H1 (cell line): ENCODE data around the gene KIAA1586. TPM values are rescaled to one million over a fixed set of nuclear protein-coding genes. Genes with fewer than 3 reads are reported as not detected.

ENCODE experiments used
- ASH2L ChIP-seq: fragments of 200-600, 300-600 bp; sonication (generic); IDR thresholded peaks from one replicate; pipeline ENCODE4 v1.7.1; 2017; ENCODE audit warnings: low read length
- HDAC2 ChIP-seq, 2 experiments: fragments of 300-600 bp in 1 of 2; sonication (generic) in 1 of 2; IDR thresholded peaks; 2 replicates each; pipeline ENCODE4 v1.6.1; 2011 to 2012; ENCODE audit warnings: low read depth in 2 of 2, low read length in 2 of 2, mild to moderate bottlenecking in 2 of 2, moderate library complexity in 2 of 2, borderline replicate concordance in 1 of 2, inconsistent platforms in 1 of 2
- KDM5A ChIP-seq: fragments of 200-600 bp; IDR thresholded peaks from 2 replicates; pipeline ENCODE4 v1.7.1; 2012; ENCODE audit warnings: mild to moderate bottlenecking, low read length, inconsistent platforms, mixed read lengths
- PHF8 ChIP-seq: fragments of 200-600 bp; sonication (generic); conservative IDR thresholded peaks from 2 replicates; pipeline ENCODE4 v1.7.1; 2012; ENCODE audit warnings: low read depth, mild to moderate bottlenecking, inconsistent platforms, low read length, moderate library complexity
- RBBP5 ChIP-seq: IDR thresholded peaks from 2 replicates; pipeline ENCODE4 v1.7.1; 2012; ENCODE audit warnings: low read depth, mild to moderate bottlenecking, inconsistent platforms, low read length, moderate library complexity, borderline replicate concordance
- SIN3A ChIP-seq, 2 experiments: IDR thresholded peaks in 1 of 2; conservative IDR thresholded peaks in 1 of 2; 2 replicates each; pipeline ENCODE4 v1.6.1; 2011 to 2012; ENCODE audit warnings: low read length in 2 of 2, improper control_type of control experiment in 1 of 2, low read depth in 1 of 2, mild to moderate bottlenecking in 1 of 2
- SIX5 ChIP-seq: IDR thresholded peaks from 2 replicates; pipeline ENCODE4 v1.6.1; 2011; ENCODE audit warnings: mild to moderate bottlenecking, low read depth, low read length
- SRF ChIP-seq: IDR thresholded peaks from 2 replicates; pipeline ENCODE4 v1.6.1; 2011; ENCODE audit warnings: mild to moderate bottlenecking, low read depth, low read length, moderate library complexity
- YY1 ChIP-seq: IDR thresholded peaks from 2 replicates; pipeline ENCODE4 v1.6.1; 2011; ENCODE audit warnings: low read depth, mild to moderate bottlenecking, low read length
- polyA plus RNA-seq, 7 experiments: library from polyadenylated mRNA; depleted of rRNA in 3 of 7; stranded (reverse) in 5 of 7; unstranded in 2 of 7; fragments of >200 nt in 5 of 7; fragments of 200-250 nt in 2 of 7; gene quantifications; 1 replicate in 5 of 7; 2 replicates in 1 of 7; 4 replicates in 1 of 7; pipeline versions ENCODE4 v1.2.1 to v1.2.3, GENCODE V29; 2011 to 2013; ENCODE audit warnings: missing spikeins in 2 of 7, mixed read lengths in 2 of 7
- total RNA-seq: library from RNA; stranded (reverse); fragmentation: NEBNext Ultra II Directional; extraction: Animal tissue kit (Norgen Biotek cat#: 25700); gene quantifications from 2 replicates; pipeline ENCODE4 v1.2.1, GENCODE V29; 2021
- TF ChIP-seq, protein P1 (sequence below): fragments of 300-600 bp; sonication (generic); IDR thresholded peaks from 2 replicates; pipeline ENCODE4 v1.7.1; 2012; ENCODE audit warnings: low read length, moderate library complexity, mild to moderate bottlenecking, inconsistent platforms; ENCODE audit not compliant: insufficient replicate concordance

Gene KIAA1586
- total and polyA plus RNA-seq, 2 of the 8 experiments (the other 6 are each of a cell fraction or from before 2014, with no cell fraction given): 2.1 to 24.4 TPM

DNA sequence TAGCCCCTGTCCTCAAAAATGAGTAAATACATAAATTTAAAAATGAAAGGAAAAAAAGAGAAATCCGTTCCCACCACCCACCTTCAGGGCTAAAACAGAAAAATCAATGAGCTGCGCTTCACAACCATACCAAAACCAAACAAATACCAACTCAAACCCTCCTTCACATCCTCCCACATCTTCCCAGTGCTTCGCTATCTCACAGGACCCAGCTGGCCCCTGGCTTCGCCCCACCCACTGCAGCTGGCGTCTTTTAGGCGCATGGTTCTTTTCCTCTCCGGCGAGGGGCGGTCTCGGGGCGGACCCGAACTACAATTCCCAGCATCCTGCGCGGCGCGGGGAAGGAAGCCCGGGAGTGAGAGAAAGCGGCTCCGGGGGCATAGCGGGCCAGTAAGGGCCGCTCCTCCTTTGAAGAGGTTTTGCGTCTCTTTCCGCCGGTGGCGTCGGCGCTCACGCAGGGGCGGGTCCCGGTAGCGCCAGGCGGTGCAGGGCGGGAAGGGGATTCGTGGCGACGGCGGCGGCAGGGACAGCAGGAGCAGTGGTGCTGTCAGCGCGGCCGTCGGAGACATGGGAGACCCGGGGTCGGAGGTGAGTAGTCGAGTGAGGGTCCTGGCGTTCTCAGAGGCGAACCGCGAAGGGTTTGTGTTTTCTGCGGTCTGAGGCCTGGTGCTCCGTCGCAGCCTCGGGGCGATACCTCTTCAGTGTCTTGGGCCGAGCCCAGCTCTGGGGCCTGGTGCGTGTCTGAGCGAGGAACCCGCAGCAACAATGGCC is 43.4 kb downstream of the KIAA1586 start, which contains the start of gene ZNF451 (continued):
- TF ChIP-seq, protein P1, sequence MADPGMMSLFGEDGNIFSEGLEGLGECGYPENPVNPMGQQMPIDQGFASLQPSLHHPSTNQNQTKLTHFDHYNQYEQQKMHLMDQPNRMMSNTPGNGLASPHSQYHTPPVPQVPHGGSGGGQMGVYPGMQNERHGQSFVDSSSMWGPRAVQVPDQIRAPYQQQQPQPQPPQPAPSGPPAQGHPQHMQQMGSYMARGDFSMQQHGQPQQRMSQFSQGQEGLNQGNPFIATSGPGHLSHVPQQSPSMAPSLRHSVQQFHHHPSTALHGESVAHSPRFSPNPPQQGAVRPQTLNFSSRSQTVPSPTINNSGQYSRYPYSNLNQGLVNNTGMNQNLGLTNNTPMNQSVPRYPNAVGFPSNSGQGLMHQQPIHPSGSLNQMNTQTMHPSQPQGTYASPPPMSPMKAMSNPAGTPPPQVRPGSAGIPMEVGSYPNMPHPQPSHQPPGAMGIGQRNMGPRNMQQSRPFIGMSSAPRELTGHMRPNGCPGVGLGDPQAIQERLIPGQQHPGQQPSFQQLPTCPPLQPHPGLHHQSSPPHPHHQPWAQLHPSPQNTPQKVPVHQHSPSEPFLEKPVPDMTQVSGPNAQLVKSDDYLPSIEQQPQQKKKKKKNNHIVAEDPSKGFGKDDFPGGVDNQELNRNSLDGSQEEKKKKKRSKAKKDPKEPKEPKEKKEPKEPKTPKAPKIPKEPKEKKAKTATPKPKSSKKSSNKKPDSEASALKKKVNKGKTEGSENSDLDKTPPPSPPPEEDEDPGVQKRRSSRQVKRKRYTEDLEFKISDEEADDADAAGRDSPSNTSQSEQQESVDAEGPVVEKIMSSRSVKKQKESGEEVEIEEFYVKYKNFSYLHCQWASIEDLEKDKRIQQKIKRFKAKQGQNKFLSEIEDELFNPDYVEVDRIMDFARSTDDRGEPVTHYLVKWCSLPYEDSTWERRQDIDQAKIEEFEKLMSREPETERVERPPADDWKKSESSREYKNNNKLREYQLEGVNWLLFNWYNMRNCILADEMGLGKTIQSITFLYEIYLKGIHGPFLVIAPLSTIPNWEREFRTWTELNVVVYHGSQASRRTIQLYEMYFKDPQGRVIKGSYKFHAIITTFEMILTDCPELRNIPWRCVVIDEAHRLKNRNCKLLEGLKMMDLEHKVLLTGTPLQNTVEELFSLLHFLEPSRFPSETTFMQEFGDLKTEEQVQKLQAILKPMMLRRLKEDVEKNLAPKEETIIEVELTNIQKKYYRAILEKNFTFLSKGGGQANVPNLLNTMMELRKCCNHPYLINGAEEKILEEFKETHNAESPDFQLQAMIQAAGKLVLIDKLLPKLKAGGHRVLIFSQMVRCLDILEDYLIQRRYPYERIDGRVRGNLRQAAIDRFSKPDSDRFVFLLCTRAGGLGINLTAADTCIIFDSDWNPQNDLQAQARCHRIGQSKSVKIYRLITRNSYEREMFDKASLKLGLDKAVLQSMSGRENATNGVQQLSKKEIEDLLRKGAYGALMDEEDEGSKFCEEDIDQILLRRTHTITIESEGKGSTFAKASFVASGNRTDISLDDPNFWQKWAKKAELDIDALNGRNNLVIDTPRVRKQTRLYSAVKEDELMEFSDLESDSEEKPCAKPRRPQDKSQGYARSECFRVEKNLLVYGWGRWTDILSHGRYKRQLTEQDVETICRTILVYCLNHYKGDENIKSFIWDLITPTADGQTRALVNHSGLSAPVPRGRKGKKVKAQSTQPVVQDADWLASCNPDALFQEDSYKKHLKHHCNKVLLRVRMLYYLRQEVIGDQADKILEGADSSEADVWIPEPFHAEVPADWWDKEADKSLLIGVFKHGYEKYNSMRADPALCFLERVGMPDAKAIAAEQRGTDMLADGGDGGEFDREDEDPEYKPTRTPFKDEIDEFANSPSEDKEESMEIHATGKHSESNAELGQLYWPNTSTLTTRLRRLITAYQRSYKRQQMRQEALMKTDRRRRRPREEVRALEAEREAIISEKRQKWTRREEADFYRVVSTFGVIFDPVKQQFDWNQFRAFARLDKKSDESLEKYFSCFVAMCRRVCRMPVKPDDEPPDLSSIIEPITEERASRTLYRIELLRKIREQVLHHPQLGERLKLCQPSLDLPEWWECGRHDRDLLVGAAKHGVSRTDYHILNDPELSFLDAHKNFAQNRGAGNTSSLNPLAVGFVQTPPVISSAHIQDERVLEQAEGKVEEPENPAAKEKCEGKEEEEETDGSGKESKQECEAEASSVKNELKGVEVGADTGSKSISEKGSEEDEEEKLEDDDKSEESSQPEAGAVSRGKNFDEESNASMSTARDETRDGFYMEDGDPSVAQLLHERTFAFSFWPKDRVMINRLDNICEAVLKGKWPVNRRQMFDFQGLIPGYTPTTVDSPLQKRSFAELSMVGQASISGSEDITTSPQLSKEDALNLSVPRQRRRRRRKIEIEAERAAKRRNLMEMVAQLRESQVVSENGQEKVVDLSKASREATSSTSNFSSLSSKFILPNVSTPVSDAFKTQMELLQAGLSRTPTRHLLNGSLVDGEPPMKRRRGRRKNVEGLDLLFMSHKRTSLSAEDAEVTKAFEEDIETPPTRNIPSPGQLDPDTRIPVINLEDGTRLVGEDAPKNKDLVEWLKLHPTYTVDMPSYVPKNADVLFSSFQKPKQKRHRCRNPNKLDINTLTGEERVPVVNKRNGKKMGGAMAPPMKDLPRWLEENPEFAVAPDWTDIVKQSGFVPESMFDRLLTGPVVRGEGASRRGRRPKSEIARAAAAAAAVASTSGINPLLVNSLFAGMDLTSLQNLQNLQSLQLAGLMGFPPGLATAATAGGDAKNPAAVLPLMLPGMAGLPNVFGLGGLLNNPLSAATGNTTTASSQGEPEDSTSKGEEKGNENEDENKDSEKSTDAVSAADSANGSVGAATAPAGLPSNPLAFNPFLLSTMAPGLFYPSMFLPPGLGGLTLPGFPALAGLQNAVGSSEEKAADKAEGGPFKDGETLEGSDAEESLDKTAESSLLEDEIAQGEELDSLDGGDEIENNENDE: no peak
- no peak for TF ChIP-seq ASH2L
- peak; percentile 66 for TF ChIP-seq SIX5
- no peak for TF ChIP-seq RBBP5
- TF ChIP-seq KDM5A: no peak
- TF ChIP-seq SRF: no peak
- TF ChIP-seq SIN3A (conservative IDR thresholded peaks at IDR 0.05 in 1 of 2, IDR thresholded peaks at IDR 0.05 in 1 of 2; ENCODE audit: low read depth in 1 of 2, low read length in 2 of 2): peak in 1 of 2 experiments; percentile 87; a peak in 2 of 4 replicates
- TF ChIP-seq PHF8: peak; percentile 46; the same call in 1 of the 2 replicates
- no peak; the same call in 1 of the 2 replicates for TF ChIP-seq YY1
- TF ChIP-seq HDAC2 (IDR thresholded peaks at IDR 0.05; ENCODE audit: borderline replicate concordance in 1 of 2, low read depth in 2 of 2, low read length in 2 of 2): no peak
